C4-2B (cell line): Measurements from ENCODE around the gene PORCN.
"Not testable (repeated sequence)": the region's sequence is repeated elsewhere in the genome, so short reads cannot be mapped to it uniquely, and the experiment has no call there.

Experiments used
- H3K27ac ChIP-seq: fragments of 450-650 bp; 2 replicates; pipeline ENCODE4 v1.5.1; 2017
- CTCF ChIP-seq: fragments of 450-650 bp; conservative IDR thresholded peaks from 2 replicates; pipeline ENCODE4 v1.5.1; 2017; ENCODE audit warnings: mild to moderate bottlenecking
- ZFX ChIP-seq: fragments of 450-650 bp; IDR thresholded peaks from 2 replicates; pipeline ENCODE4 v1.6.1; 2017

PORCN gene

GRCh38 chrX:48523682-48524081 lies 14.9 kb downstream of the PORCN start:
- TF ChIP-seq CTCF (no peak), ZFX (no peak)
- no peak overlapping the region for H3K27ac ChIP-seq

GRCh38 chrX:48525853-48526252 lies 17.1 kb downstream of the PORCN start:
- not testable (repeated sequence) for H3K27ac ChIP-seq

- H3K27ac ChIP-seq = no peak overlapping the region
- TF ChIP-seq ZFX = no peak
- TF ChIP-seq CTCF = no peak
These were observed 21.9 kb downstream of the PORCN start for GRCh38 chrX:48530736-48531135.

GRCh38 chrX:48531358-48531959 lies 22.7 kb downstream of the PORCN start:
- TF ChIP-seq CTCF (no peak), ZFX (no peak)
- peak overlapping the region; percentile 16; the same call in 1 of the 2 replicates for H3K27ac ChIP-seq

- TF ChIP-seq CTCF (no peak), ZFX (no peak)
- no peak overlapping the region for H3K27ac ChIP-seq
These were observed 23.4 kb downstream of the PORCN start for GRCh38 chrX:48532161-48532560.

GRCh38 chrX:48533165-48533564 lies 24.4 kb downstream of the PORCN start:
- H3K27ac ChIP-seq = no peak overlapping the region
- TF ChIP-seq ZFX = no peak
- TF ChIP-seq CTCF = no peak

- peak overlapping the region; percentile 78 for H3K27ac ChIP-seq
- TF ChIP-seq CTCF = no peak
- no peak for TF ChIP-seq ZFX
These were observed 30.0 kb downstream of the PORCN start for GRCh38 chrX:48538641-48539344.
